Measurements from ENCODE around the gene WDR62.

- TF ChIP-seq CTCF (IDR thresholded peaks at IDR 0.05) = no peak
- TF ChIP-seq POLR2A (IDR thresholded peaks at IDR 0.05) = no peak
- TF ChIP-seq EP300 (IDR thresholded peaks at IDR 0.05) = no peak
Measured at GRCh38 chr19:36103842-36104552, 49.3 kb downstream of the WDR62 start.

All from ovary (tissue), 3 donors.